NCI-H146 treated with DMSO at 0.1 percent for 48 hours (cell line): ENCODE data around the gene STPG3.

Experiments
- DNase-seq: peaks from one replicate; lab custom pipeline; 2025; ENCODE audit not compliant: unreplicated experiment; lab: John Stamatoyannopoulos, UW

Gene STPG3

GRCh38 chr9:137278061-137278701 lies 27.1 kb downstream of the STPG3 start:
- no peak for DNase-seq

DNA sequence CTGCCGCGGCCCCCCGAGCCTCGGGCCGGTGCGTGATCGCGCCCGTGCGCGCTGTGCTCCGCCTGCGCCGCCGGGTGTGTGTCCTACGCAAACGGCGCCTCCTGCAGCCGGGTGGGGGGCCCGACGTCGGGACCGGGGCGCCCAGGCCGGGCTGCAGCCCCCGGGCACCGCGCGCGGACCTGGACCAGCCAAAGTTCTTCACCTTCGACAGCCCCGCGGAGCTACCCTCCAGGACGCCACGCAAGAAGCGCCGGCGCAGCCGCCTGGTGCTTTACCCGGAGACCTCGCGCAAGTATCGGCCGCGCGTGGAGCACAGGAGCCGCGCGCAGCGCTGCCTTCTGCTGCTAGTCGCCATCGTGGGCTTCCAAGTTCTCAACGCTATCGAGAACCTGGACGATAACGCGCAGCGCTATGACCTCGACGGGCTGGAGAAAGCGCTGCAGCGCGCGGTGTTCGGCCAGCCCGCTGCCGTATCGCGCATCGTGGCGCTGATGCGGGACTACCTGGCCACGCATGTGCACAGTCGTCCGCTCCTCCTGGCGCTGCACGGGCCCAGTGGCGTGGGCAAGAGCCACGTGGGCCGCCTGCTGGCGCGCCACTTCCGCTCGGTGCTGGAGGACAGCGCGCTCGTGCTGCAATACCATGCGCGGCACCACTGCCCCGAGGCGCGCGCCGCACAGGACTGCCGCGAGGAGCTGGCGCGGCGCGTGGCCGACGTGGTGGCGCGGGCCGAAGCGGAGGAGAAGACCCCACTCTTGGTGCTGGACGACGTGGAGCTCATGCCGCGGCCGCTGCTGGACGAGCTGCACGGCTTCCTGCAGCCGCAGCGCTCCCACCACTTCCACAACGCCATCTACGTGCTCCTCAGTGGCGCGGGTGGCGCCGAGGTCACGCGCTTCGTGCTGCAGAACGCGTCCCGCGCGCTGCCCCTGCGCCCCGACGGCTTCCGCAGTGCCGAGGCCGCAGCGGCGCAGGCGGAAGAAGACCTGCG lies 27.9 kb downstream of the STPG3 start:
- DNase-seq, result no peak

DNA sequence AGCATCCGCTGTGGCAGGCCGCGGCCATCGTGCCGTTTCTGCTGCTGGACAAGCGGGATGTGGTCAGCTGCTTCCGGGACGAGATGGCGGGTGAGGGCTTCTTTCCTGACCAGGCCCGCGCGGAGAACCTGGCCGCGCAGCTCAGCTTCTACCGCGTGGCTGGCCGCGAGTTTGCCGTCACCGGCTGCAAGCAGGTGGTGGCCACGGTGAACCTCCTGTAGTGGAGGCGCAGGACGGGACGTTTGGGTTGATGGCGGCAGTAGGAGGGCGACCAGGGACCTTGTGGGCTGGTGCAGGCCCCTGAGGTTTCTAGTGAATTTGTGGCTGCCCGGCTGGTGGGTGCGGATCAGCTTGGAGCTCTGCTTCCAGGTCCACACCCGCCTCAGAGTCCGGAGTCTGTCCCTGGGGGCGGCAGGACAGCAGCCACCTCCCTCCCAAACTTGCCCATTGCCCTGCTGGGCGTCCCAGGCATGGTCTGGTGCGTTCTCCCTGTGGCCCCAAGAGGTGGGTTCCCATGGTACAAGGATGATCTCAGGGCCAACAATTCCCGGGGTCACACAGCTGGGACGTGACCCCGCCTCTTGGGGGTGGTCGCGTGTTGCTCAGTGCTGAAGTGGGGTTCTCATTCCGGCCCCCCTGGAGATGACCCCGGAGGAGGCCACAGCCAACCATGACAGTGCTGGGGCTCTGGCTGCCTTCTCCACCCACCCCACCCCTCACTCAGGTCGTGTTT lies 28.8 kb downstream of the STPG3 start:
- DNase-seq, result no peak

GRCh38 chr9:137280474-137281344 lies 29.6 kb downstream of the STPG3 start:
- no peak for DNase-seq

- DNase-seq, result no peak
Observed at GRCh38 chr9:137281345-137282116, 30.4 kb downstream of the STPG3 start.

GRCh38 chr9:137286975-137287383 lies 35.9 kb downstream of the STPG3 start:
- DNase-seq, result peak; percentile 17

GRCh38 chr9:137293094-137293481 lies 42.0 kb downstream of the STPG3 start:
- no peak for DNase-seq

GRCh38 chr9:137293482-137294090 lies 42.5 kb downstream of the STPG3 start:
- no peak for DNase-seq

DNA sequence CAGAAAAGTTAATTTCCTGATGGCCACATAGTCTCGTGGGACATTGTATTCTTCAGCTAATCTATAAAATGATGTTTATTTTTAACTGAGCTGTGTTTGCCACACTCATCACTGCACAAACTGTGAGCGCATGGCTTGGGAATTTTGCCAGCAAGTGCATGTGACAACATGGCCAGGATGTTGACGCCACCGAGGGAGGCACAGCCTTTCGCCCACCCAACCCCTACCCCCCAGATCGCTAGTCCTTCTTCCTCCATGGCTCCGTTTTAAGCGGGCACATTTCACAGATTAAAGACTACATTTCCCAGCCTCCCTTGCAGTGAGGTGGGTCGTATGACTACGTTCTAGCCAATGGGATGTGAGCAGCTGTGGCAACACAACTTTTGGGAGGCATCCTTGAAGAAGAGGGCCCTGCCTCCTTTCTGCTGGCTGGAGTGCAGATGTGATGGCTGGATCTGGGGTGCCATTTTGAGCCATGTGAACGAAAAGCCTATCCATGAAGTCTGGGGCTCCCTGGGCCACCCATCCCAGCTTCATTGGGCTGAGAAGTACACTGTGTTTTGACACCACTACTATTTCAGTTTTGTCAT lies 43.1 kb downstream of the STPG3 start:
- DNase-seq, result peak; percentile 47

DNA sequence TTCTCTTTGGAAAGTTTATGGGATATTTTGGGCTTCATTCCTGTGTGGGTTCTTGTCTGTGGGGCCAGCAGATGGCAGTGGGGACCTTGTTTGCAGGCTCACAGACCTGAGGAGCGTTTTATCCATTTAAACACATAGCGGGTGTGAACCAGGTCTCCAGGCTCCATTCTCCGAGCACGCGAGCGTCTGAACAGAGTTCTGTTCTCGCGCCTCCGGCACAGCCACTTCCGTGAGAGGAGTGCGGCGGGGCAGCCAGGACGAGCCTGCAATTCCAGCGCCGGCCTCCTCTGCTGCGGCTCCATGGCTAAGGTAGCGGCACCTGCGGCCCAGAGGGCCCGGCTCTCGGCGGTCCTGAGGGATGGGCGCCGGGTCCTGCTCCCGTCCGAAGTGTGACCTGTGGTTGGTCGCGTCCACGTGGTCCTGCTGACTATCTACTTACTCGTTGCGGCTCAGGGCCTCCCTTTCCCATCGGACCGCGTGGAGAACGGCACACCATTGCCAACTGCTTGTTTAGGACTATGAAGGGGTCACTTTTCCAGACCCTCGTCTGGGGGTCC lies 43.7 kb downstream of the STPG3 start:
- DNase-seq, result no peak

- DNase-seq, result no peak
Observed at GRCh38 chr9:137295238-137295811, 44.2 kb downstream of the STPG3 start.

- no peak for DNase-seq
Observed at GRCh38 chr9:137295849-137296669, 45.0 kb downstream of the STPG3 start.

DNA sequence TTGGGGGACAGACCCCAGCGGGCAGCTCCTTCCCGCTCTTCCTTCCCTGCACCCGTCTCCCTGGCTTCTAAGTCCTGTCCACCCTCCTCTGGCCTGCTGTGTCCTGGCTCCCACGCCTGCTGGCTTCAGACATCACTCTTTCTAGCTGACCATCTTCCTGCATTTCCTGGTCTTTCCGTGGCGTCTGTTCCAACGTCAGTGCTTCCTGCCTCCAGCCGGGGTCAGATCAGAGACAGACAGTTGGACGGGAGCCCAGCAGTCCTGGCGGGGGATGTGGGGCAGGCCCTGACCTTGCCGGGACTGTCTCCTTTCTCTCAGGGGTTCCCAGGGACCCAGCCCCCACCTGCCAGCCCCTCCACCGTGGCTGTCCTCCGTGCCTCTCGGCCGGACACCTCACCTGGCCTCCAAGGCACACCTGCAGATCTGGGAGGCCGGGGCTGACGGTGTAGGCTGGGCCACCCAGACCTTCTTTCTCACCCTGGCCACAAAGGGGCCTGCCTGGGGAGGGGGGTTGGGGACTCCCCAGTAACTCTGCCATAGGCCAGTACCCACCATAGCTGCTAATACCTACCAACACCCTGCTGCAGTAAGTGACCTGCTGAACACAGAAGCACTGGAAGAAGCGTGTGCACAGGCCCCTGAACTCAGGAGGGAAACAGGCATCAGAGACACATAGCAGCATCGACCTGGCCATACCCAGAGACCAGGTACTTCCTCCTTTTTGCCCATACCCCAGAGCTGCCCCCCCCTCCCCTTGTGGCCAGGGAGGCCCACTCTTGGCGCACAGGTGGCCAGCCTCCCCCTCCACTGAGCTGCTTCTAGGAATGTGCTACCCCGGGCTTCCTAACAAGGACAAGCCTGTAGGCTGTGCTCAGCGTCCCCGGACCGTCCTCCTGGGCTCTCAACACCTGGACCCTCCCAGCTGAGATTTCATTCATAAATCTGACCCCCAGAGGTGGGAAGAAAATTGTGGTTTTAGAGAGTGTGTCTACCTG lies 45.9 kb downstream of the STPG3 start:
- no peak for DNase-seq

DNA sequence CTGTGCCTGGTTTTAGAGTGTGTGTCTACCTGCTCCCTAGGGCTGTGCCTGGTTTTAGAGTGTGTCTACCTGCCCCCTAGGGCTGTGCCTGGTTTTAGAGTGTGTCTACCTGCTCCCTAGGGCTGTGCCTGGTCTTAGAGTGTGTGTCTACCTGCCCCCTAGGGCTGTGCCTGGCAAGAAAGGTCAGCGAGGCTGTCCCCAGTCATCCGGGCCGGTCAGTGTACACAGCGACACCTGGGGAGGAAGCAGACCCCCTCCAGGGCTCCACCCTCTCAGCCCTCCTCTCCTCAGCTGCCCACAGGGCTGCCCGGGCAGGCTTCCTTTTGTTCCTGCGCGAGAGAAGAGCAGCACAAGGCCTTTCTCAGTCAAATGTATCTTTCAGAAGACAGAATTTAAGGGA lies 46.9 kb downstream of the STPG3 start:
- DNase-seq, result no peak

GRCh38 chr9:137298401-137299202 lies 47.5 kb downstream of the STPG3 start:
- DNase-seq, result no peak

GRCh38 chr9:137299203-137299565 lies 48.1 kb downstream of the STPG3 start:
- no peak for DNase-seq
